GM10266 (cell line): ENCODE results near the gene MYO5A.

ENCODE experiments used
- DNase-seq: peaks from one replicate; pipeline ENCODE4 v3.0.0; 2012; ENCODE audit errors: extremely low spot score
- CTCF ChIP-seq: IDR thresholded peaks from 2 replicates; pipeline ENCODE4 v1.5.1; 2012; ENCODE audit warnings: mild to moderate bottlenecking, low read depth; ENCODE audit not compliant: control insufficient read depth, insufficient read depth; ENCODE audit errors: missing control alignments

The MYO5A gene

DNA sequence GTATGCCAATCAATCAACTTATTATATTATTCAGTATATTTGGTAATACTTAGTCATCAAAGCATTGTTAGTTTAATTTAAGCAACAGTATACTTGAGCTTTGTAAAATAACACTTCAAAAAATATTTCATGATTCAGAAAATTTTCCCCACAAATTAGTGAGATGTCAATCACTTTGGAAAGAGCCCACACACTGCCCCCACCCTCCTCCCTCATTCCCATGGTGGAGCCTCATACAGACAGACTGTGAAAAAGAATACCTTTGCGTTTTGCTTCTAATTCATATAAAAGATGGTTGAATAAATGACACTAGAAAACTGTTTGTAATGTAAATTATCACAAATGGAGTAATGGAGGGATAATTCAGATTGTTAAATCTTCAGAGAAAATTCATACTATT lies 189.8 kb downstream of the MYO5A start:
- TF ChIP-seq CTCF: no peak
- no peak for DNase-seq

DNA sequence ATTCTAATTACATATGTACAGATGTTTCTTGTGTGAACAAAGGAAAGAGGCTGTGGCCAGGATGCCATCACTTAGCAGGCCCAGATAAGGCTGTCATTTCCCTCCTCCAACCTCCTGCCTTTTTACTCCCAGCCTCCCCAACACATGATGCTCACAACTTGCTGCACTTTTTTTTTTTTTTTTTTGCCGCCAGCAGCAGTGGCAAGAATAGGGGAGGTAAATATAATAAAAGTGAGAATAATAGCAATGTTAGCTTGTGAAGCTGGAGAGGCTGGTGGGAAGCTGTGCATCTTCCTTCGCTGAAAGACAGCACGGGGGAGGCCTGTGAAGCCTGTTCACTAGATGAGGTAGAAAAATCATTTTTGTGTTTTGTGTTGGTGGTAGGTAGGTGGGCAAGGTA lies 190.6 kb downstream of the MYO5A start:
- DNase-seq: no peak
- no peak for TF ChIP-seq CTCF

DNA sequence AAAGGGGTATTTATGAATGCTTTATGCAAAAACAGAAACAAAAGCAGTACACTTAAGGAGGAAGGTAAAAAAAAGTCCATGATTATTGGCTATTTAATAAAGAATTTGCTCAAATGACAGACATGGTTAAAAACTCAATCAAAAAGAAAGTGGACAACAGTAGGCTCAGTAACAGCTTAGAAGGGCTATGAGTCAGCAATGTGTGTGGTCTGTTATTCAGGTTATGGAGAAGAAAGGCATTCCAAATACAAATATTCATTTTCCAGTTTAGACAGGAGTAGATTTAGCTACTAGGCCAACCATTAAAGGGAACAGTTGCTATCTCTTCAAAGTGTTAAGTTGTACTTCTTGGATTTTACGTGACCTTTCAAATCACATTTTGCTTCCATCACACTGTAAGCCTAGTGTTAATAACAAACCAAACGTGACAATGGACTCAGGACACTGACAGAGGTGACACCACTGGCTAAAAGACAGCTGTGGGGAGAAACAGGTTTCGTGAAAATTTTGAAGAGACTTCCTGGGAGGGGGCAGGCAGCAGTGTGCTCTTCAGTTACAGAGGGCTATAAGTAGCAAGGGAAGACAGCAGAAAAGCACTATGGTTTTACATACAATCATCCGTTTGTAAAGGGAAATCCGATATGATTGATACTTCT lies 191.4 kb downstream of the MYO5A start:
- DNase-seq: no peak
- no peak for TF ChIP-seq CTCF

- TF ChIP-seq CTCF: no peak
- DNase-seq: no peak
These were observed 192.2 kb downstream of the MYO5A start for GRCh38 chr15:52336529-52336928.

DNA sequence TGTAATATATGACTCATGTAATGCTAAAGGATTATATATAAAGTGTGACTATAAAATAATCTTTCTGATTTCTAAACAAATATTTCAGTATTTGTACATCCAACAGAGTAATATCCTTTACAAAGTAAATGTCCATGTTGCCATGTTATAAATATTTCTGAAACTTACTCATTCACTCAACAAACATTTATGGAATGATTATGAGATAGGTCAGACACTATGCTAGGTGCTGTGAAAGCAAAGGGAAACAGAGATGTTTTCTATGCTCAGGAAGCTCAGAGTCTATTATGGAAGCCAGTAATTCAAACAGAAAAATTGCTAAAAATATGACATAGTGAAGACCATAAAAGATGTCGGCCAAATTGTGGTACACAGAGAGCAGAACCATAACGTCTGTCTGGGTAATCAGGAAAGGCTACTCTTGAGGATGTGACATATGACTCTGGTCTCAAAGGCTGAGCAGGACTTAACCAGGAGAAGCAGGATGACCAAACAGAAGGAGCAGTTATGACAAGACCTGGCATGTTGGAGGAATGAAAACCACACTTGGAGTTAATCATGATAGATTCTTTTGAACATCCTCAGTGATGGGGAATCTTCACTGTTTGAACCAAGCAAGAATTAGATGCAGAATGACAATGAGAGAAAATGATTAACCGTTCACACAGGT lies 194.1 kb downstream of the MYO5A start:
- DNase-seq: no peak
- no peak for TF ChIP-seq CTCF

DNA sequence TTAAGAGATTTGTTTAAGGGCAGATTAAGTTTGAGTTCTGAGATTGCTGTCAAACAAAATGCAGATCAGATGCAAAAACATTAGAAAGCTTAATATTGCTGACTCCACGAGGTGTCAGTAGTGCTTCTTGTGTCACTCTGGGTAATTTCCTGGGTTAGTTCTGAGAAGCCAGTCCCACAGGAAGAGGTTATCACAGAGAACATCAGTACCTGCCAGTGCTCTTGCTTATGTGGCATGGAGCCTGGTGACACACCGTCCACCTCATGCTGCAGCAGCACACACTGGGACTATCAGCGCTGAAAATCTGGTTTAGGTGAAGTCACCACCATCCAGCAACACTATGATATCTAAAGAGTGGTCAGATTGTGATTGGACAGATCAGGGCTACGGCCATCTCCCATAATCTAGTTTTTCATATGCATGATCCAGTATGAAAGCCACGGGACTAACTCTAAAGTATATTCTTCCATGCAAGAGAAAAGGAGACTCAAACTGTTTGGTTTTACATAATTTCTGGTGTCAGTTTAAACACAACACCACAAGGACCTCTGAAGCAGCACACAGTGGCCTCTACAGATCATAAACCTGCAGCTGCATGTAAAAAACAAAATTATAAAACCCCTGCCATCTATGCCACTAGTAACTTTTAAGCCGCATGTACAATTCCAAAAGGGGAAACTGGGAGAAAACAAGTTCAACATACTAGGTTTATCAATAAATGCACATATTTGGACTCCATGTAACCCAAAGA lies 197.0 kb downstream of the MYO5A start:
- peak; percentile 67 for TF ChIP-seq CTCF
- DNase-seq: peak; percentile 74

GRCh38 chr15:52329987-52330386 lies 198.7 kb downstream of the MYO5A start:
- TF ChIP-seq CTCF: no peak

More at GRCh38 chr15:52329987-52330386, 198.7 kb downstream of the MYO5A start:
- no peak for DNase-seq
